Measurements from ENCODE around the gene CD151.

CD151 gene

DNA sequence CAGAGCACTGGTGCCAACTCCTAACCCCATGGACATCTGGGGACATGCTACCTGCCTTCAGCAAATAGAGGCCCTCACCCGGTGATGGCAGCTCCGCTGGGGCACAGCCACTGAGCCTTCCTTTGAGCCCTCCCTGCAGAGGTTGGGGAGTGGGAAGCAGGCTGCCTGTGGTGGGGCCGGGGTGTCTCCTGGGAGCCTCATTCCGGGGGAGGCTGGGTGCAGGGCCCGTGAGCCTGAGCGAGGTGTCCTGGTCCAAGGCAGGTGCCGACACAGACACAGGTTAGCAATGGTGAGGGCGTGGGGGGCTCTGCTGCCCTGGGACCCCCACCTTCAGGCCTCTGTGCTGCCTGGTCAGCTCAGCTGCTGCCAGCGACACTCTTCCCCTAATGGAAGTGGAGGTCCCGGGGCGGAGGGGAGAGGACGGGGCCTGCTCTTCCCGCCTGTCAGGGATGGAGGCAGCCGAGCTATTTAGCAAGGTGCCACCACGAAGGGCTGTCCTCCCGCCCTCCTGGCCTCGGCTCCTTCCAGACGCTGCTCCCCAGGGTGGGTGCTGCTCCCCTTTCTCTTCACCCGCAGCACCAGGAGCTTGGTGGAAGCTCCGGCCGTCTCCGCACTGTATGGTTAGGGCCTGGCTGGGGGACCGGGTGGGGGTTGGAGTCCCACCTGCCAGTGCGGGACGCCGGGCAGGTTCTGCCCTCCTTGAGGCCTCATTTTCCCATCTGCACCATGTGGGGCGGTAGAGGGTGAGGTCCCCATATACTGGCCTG, 21.1 kb downstream of the CD151 start:
- no peak for DNase-seq (ENCODE audit: extremely low spot score, insufficient read length, low read depth)
- FAIRE-seq = no peak

DNA sequence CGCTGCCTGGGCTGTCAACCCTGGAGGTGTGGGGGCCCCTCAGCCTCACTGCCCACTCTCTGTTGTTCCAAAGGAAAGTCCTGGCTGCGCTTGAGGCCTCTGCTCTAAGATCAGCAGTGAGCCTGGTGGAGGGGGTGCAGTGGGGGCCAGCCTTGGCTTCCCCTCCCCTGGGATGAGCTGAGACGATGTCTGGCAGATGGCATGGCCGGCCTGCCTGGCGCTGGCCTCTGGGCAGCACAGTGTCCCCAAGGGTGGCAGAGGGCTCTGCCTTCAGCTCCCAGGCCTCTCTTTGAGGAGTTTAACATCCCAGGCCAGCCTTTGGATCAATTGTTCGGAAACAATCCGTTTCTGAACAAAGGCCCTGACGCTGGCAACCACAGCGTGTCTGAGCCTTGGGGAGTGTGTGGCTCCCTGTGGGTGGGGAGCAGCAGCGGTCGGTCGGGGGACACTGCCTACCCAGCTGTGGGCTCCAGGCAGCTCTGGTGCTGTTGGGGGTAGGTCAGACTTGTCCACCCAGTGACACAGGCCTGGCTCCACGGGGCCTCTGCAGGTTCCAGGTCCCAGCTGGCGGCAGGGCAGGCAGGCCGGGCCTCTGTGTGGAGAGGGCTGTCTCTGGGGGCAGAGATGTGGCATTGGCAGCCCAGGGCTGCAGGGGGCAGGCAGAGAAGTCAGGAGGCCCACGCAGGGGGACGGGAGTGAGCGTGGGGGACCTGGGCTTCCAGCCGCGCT, 22.0 kb downstream of the CD151 start:
- DNase-seq (ENCODE audit: extremely low spot score, insufficient read length, low read depth) (no peak), FAIRE-seq (no peak)

DNA sequence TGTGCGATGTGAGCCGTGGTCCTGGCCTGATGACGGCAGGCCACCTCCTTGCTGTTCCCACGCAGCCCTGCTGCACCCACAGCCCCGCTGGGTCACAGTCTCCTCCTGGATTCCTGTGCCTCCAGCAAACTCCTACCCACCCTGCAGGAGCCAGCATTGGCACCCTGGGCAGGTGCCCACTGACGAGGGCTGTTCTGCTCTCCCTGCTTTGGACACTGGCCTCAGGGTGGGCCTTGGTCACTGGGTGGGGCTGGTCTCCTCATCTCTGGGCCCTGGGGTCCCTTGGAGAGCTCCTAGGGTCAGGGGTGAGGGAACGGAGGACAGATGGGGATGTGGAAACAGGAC, 22.6 kb downstream of the CD151 start:
- no peak for DNase-seq (ENCODE audit: extremely low spot score, insufficient read length, low read depth)
- no peak for FAIRE-seq

DNA sequence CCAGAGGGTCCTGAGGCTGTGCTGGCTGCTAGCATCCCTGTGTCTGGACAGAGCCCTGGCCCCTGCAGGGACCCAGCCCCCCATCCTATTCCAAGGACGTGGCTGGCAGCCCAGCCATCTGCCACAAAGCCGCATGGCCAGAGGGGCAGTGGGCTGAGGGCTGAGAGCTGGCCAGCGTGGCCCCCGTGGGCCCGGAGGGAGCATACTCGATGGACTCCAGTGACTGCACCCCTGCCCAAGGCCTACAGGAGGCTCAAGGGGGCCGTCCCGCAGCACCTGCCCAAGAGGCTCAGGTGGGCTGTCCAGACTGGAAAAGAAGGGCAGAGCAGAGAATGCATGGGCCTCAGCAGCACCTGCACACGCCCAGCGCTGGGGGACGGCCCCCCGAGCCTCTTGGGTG, 23.0 kb downstream of the CD151 start:
- FAIRE-seq (no peak), DNase-seq (ENCODE audit: extremely low spot score, insufficient read length, low read depth) (no peak)

DNA sequence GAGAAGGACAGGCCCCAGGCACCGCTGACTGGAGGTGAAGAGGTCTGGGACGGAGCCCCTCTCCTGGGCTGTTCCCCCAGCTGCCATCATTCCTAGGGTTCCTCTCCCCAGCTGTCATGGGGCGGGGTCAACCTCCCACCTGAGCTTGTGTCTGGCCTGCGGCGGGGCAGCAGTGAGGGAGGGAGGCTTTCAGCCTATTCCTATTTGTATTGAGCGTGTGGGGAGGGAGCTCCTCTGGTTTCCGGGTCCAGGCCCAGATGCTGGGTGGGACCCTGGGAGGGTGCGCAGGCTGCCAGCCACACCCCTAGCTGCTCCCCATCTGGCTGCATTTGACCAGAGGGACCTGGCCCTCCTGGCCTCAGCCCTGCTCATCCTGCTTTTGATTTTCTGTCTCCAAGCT, 23.6 kb downstream of the CD151 start:
- DNase-seq (ENCODE audit: extremely low spot score, insufficient read length, low read depth) (no peak), FAIRE-seq (no peak)

DNA sequence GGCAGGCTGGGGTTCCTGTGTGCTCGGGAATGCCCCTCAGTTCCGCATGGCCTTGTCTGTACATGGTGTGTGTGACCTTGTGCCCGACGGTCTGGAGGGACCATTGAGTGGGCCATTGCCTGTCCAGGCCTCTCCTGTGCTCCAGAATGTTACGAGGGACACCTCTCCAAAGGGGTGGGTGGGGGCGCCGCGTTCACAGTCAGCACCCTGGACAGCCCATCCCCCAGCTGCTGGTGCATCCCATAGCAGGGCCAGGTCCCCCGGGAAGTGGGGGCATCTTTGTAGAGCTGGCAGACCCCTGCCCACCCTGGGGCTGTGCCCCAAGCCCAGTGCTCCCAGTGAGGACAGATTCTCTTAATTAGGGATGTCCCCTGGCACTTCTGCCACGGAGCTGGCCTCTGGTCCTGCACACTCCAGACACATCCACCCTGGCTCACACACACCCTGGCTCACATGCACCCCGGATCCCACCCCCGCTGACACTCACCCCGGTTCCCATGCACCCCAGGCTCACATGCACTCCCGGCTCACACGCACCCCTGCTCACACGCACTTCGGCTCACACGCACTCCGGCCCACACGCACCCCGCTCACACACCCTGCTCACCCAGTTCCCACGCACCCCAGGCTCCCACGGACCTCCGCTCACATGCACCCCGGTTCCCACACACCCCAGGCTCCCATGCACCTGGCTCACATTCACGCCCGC, 25.5 kb downstream of the CD151 start:
- no peak for DNase-seq (ENCODE audit: extremely low spot score, insufficient read length, low read depth)
- FAIRE-seq = no peak

DNA sequence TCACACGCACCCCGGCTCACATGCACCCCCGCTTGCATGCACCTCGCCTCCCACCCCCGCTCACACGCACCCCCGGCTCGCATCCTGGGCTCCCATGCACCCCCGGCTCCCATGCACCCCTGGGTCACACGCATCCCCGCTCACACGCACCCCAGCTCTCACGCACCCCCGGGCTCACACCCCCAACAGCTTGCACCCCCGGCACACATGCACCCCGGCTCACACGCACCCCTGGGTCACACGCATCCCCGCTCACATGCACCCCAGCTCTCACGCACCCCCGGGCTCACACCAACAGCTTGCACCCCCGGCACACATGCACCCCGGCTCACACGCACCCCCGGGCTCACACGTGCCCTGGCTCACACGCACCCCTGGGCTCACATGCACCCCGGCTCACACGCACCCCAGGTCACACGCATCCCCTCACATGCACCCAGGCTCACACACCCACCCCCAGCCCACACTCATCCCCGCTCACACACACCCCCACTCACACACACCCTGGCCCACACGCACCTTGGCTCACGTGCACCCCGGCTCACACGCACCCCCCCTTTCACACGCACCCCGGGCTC, 26.1 kb downstream of the CD151 start:
- FAIRE-seq = no peak
- DNase-seq (ENCODE audit: extremely low spot score, insufficient read length, low read depth) = no peak

DNA sequence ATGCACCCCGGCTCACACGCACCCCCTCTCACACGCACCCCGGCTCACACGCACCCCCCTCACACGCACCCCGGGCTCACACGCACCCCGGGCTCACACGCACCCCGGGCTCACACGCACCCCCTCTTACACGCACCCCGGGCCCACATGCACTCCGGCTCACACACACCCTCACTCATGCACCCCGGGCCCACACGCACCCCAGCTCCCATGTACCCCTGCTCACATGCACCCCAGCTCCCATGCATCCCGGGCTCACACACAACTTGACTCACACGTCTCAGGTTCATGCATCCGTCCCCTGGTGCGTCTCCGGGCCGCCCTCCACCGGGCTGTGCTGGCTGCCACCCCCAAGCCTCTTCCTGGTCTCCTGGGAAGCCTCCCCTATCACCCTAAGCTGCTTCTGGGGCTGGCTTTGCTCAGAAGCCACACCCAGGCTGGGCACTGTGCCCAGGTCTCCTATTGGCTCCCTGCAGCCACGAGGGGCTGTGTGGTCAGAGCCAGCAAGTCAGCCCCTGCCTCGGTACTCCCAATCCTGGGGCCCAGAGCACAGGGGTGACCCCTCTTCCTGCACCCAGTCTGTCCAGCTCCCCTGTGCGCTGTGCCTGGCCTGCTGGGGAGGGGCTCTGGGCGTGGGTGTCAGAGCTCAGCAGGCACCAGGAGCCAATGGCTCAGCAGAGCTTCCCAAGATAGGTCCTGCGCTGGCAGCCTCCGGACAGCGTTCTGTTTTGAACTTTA, 26.8 kb downstream of the CD151 start:
- FAIRE-seq = no peak

DNA sequence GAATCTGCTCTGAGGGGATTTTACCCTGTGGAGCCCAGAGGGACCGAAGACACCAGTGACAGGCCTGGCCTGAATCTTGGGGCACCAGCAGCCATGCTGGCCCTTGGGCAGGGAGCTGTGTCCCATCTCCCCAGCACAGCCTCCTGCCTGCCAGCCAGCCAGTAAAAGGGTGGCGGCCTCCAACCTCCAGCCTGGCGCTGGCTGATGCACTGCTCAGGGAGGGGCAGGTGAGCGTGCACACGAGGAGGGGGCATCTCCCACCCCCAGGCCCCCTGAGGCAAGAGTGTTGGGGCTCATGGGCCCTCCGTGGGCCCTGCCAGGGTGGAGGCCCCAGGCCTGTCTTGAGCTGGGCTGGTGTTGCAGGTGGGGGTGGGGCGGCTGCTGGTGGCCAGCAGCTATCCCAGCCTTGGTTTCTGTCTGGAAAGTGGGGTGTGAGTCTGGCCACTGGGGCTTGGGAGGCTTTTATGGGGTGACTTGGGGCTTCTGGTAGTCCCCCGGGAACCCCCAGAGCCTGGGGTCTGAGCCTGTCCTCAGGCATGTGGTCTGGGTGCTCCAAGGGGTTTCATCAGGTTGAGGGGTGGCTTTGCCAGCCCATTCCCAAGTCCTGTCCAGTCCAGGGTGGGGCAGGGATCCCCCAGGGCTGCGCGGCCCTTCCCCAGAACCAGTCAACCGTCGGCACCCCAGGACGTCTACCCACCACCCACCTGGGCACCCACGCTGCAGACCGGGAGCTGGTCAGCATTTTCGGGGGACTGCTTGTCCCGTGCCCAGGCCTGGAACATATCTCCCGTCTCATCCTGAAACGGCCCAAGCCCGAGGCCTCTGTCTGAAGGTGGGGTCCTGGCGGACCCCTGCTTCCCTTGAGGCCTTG, 27.7 kb downstream of the CD151 start:
- FAIRE-seq (no peak), DNase-seq (ENCODE audit: extremely low spot score, insufficient read length, low read depth) (no peak)

More for the DNA sequence above, 26.8 kb downstream of the CD151 start:
- DNase-seq (ENCODE audit: extremely low spot score, insufficient read length, low read depth) = no peak

DNA sequence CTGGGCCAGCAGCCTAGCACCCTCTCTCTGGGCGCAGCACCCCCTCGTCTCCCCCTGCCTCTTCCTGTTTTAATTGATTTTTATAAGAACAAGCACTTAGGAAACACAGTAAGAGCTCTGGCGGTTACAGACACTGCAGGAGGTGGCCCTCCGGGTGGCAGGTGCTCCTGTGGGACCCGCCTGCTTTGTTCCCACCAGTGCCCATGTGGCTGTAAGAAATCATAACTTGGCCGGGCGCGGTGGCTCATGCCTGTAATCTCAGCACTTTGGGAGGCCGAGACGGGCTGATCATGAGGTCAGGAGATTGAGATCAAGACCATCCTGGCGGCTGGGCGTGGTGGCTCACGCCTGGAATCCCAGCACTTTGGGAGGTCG, 28.3 kb downstream of the CD151 start:
- FAIRE-seq (no peak), DNase-seq (ENCODE audit: extremely low spot score, insufficient read length, low read depth) (no peak)

DNA sequence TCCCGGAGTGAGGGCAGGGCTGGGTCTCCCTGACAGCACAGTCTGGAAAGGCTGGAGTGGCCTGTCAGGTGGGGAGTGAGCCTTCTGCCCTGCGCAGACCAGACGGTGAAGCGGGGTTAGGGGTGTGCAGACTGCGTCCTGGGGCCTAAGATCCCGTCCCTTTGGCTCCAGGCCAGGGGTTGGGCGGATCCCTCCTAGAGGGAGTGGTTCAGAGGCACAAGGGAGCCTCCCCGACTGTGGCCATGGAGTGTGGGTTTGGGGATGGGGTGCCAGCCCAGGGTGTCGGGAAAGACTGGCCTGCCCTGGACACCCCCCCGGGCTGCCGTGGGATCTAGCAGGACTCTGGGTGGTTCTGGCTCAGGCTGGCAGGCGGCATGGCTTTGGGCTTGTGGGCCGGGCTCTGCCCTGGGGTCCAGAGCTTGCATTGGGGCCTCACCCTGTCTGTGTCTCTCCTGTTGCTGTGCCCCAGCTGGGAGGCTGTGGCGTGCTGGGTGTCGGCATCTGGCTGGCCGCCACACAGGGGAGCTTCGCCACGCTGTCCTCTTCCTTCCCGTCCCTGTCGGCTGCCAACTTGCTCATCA, 29.4 kb downstream of the CD151 start:
- FAIRE-seq (no peak), DNase-seq (ENCODE audit: extremely low spot score, insufficient read length, low read depth) (no peak)

DNA sequence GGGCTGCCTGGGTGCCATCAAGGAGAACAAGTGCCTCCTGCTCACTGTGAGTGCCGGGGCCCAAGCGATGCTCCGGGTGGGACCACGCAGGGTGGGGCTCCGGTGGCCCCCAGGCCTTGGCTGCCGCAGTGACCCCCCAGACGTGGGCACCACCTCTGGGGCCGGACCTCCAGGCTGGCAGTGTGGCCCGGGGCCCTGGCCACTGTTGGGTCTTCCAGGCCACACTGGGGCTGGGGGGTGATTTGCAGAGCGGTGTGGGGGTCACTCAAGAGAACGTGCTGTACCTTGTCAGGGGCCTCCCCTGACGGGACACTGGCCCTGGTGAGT, 29.9 kb downstream of the CD151 start:
- DNase-seq (ENCODE audit: extremely low spot score, insufficient read length, low read depth) (no peak), FAIRE-seq (no peak)

DNA sequence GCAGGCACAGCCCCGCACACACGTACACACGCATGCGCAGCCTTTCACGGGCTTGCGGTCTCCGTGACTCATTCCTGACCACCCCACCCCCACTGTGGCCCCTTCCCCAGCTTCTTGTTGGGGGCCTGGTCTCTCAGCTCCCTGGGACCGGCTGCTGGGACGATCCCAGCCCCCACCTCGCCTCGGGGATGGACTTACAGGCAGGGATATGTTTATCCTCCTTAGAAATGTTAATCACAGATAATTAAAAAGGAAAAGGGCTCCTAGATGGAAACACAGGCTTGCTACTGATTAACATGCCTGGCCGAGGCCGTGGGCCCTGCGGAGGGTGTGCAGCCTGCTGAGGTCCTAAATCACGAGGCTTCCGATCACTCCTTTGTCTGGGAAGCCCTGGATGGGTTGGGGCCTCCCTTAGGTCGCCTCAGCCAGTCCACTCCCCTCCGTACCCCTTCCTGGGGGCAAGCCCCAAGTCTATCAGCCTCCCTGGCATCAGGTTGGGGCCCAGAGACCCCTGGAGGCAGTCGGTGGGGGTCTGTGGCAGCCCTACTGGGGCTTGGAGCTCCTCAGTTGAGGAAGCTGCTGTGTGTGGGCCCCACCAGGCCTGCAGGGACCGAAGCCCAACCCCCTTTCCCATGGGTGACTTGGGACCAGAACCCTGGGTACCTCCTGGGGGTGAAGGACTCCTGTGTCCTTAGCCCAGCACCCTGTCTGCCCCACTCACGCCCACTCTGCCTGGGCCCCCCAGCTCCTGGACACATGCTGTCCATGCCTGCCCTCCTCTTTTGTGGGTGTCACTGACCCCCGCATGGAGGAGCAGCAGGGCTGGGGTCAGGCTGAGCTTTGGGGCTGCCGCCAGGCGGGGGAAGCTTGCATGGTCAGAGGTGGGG, 30.5 kb downstream of the CD151 start:
- no peak for DNase-seq (ENCODE audit: extremely low spot score, insufficient read length, low read depth)
- FAIRE-seq = no peak

DNA sequence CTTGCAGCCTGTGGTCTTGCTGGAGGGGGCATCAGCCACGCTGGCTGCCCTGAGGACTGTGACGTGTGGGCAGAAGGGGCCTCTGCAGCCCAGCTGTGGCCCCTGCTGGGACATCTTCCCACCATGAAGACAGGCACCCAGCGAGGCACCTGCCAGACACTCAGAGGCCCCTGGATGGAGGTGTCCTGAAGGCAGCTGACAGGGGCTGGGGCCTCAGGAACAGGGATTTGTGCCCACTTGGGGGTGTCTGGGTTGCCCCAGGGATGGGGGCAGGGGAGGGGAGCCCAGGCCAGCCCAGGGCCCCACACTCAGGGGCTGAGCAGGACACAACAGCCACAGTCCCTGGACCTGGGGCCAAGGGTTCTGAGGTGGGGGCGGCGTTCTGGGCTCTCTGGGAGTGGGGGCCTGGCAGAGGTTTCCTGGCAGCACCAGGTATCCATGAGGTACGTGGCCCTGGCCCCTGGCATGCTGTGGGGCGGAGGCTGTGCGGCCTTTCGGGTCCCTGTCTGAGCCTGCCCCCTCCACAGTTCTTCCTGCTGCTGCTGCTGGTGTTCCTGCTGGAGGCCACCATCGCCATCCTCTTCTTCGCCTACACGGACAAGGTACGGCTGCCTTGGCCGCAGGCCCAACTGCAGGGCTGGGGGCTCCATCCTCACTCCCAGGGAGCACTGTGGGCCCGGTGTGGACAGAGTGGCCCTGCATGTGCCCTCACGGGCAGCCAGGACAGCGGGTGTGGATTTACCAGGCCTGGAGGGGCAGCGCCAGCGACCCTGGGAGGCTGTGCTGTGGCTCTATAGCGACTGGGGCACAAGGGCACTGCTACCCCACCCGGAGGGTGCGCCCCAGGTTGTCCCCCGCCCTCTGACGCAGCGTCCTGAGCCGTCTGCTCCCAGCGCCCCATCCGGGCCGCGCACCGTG, 31.4 kb downstream of the CD151 start:
- no peak for FAIRE-seq
- DNase-seq (ENCODE audit: extremely low spot score, insufficient read length, low read depth) = no peak

DNA sequence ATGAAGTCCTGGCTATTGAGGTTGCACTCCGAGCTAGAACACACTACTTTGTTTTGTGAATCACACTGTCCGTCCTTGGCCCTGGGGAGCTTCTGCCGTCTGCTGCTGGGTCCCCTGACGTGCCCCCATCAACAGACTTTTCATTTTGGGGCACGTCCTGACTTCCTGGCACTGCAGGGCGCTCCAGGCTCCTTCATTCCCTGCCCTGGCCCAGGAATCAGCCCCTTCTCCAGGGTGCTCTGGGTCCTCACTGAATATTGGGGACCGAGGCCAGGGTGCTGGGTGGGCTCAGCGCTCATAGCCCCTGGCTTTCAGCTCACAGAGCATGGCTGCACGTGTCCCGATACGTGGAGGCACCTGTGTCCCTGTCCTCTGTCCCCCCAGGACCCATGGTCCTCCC, 32.1 kb downstream of the CD151 start:
- DNase-seq (ENCODE audit: extremely low spot score, insufficient read length, low read depth) (no peak), FAIRE-seq (no peak)

DNA sequence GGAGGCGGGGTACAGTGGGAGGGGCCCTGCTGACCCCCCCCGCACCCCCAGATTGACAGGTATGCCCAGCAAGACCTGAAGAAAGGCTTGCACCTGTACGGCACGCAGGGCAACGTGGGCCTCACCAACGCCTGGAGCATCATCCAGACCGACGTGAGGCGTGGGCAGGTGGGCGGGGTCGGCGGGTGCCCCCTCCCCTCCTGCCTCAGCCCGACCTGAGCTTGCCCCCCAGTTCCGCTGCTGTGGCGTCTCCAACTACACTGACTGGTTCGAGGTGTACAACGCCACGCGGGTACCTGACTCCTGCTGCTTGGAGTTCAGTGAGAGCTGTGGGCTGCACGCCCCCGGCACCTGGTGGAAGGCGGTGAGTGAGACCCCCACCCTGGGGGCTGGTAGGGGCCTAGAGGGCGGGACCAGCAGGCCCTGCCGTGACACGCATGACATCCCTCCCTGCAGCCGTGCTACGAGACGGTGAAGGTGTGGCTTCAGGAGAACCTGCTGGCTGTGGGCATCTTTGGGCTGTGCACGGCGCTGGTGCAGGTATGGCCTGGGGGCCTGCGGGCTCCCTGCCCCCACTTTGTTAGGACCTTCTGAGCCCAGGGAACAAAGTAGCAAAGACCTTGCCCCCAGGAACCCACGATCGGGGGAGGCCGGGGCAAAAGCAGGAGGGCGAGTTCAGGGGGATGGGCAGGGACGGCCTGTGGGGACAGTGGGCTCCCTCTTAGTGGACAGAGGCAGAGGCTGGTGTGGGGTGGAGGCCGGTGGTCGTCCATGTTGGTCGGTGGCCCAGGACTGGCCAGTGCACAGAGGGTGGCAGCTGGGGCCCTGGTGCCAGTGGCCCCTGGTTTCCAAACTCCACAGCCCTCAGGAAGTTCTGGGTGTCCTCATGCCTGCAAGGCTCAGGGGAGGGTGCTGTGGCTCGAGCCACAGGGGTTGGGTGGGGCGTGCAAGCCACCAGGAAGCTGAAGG, 33.0 kb downstream of the CD151 start:
- no peak for FAIRE-seq
- DNase-seq (ENCODE audit: extremely low spot score, insufficient read length, low read depth) = no peak
